Thyroid gland (tissue), 4 donors: ENCODE data around the gene KMO.

Experiments
- POLR2A ChIP-seq, 2 donors: fragments of 450-650 bp; IDR thresholded peaks; one replicate each; pipeline ENCODE4 v1.6.1; 2017; ENCODE audit warnings: antibody characterized with exemption in 2 of 2, mild to moderate bottlenecking in 2 of 2, moderate library complexity in 1 of 2
- TF ChIP-seq, protein P1 (sequence below), 6 experiments: fragments of 200-600 bp in 3 of 6; fragments of 450-650 bp in 3 of 6; sonication (generic) in 3 of 6; IDR thresholded peaks; one replicate each; pipeline ENCODE4 v1.5.1; 2016 to 2019; ENCODE audit warnings: antibody characterized with exemption in 6 of 6, mild to moderate bottlenecking in 2 of 6, inconsistent platforms in 1 of 6, moderate library complexity in 1 of 6

DNA sequence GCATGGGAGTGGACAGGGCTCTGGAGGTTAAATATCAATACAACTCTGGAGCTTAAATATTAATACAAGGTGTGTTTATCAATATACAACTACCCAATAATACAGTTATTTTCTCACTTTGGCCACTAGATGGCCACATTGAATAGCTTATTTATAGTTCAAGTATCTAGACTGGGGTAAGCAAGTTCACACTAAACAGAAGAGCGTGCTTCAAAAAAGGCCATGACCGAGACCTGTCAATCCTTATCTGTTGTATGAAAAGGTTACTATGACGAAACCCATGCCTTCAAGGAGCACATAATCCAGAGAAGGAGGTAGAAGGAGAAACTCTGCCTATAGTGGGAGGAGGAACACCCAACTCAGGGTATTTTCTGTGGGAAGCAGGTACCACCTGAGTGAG lies 78.9 kb downstream of the KMO start:
- no peak for TF ChIP-seq POLR2A (IDR thresholded peaks at IDR 0.05)
- TF ChIP-seq, protein P1, sequence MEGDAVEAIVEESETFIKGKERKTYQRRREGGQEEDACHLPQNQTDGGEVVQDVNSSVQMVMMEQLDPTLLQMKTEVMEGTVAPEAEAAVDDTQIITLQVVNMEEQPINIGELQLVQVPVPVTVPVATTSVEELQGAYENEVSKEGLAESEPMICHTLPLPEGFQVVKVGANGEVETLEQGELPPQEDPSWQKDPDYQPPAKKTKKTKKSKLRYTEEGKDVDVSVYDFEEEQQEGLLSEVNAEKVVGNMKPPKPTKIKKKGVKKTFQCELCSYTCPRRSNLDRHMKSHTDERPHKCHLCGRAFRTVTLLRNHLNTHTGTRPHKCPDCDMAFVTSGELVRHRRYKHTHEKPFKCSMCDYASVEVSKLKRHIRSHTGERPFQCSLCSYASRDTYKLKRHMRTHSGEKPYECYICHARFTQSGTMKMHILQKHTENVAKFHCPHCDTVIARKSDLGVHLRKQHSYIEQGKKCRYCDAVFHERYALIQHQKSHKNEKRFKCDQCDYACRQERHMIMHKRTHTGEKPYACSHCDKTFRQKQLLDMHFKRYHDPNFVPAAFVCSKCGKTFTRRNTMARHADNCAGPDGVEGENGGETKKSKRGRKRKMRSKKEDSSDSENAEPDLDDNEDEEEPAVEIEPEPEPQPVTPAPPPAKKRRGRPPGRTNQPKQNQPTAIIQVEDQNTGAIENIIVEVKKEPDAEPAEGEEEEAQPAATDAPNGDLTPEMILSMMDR (IDR thresholded peaks at IDR 0.05), result peak in 5 of 6 experiments; percentile 27 to 75 (median 57)
